ES-I3 (cell line): Measurements from ENCODE around the gene WDR82.

Source experiments
- H3K36me3 ChIP-seq: 2 replicates; pipeline ENCODE4 v1.6.1; 2013; ENCODE audit warnings: mild to moderate bottlenecking, low read length, control low read depth, moderate library complexity; ENCODE audit not compliant: insufficient read depth
- H3K4me1 ChIP-seq: 2 replicates; pipeline ENCODE4 v1.6.1; 2013; ENCODE audit warnings: mild to moderate bottlenecking, control low read depth, low read length; ENCODE audit not compliant: insufficient read depth
- H3K9ac ChIP-seq: 2 replicates; pipeline ENCODE4 v1.6.1; 2013; ENCODE audit warnings: low read depth, mild to moderate bottlenecking, low read length, moderate library complexity
- H3K9me3 ChIP-seq: 2 replicates; pipeline ENCODE4 v1.6.1; 2013; ENCODE audit warnings: mild to moderate bottlenecking, low read length, moderate library complexity; ENCODE audit not compliant: control insufficient read depth, insufficient read depth

WDR82 gene

GRCh38 chr3:52216585-52217408 lies 61.7 kb downstream of the WDR82 start:
- Histone ChIP-seq H3K36me3 (peaks cover 10% of the 10 kb centered on the region; the same call in 1 of the 2 replicates), H3K9ac (no peak overlapping the region), H3K4me1 (peaks cover 5% of the 10 kb centered on the region; the same call in 1 of the 2 replicates), H3K9me3 (no peaks in the 10 kb centered on the region)

GRCh38 chr3:52215351-52215750 lies 63.1 kb downstream of the WDR82 start:
- H3K4me1 ChIP-seq: no peaks in the 10 kb centered on the region
- no peak overlapping the region for H3K9ac ChIP-seq
- H3K9me3 ChIP-seq: no peaks in the 10 kb centered on the region
- H3K36me3 ChIP-seq: peaks cover 19% of the 10 kb centered on the region; the same call in 1 of the 2 replicates

GRCh38 chr3:52213901-52214300 lies 64.5 kb downstream of the WDR82 start:
- no peaks in the 10 kb centered on the region for H3K4me1 ChIP-seq
- H3K36me3 ChIP-seq: peaks cover 28% of the 10 kb centered on the region; the same call in 1 of the 2 replicates
- H3K9me3 ChIP-seq: no peaks in the 10 kb centered on the region
- no peak overlapping the region for H3K9ac ChIP-seq

GRCh38 chr3:52213005-52213404 lies 65.4 kb downstream of the WDR82 start:
- Histone ChIP-seq H3K9ac (no peak overlapping the region), H3K4me1 (no peaks in the 10 kb centered on the region), H3K36me3 (peaks cover 34% of the 10 kb centered on the region; the same call in 1 of the 2 replicates), H3K9me3 (no peaks in the 10 kb centered on the region)

- Histone ChIP-seq H3K9me3 (no peaks in the 10 kb centered on the region), H3K9ac (no peak overlapping the region), H3K36me3 (peaks cover 39% of the 10 kb centered on the region; the same call in 1 of the 2 replicates), H3K4me1 (no peaks in the 10 kb centered on the region)
Measured at GRCh38 chr3:52211268-52211891, 67.1 kb downstream of the WDR82 start.

- H3K9ac ChIP-seq: no peak overlapping the region
- no peaks in the 10 kb centered on the region for H3K4me1 ChIP-seq
- H3K36me3 ChIP-seq: peaks cover 44% of the 10 kb centered on the region
- no peaks in the 10 kb centered on the region for H3K9me3 ChIP-seq
Measured at GRCh38 chr3:52210550-52211046, 67.9 kb downstream of the WDR82 start.

- Histone ChIP-seq H3K9ac (no peak overlapping the region), H3K36me3 (peaks cover 50% of the 10 kb centered on the region), H3K9me3 (no peaks in the 10 kb centered on the region), H3K4me1 (no peaks in the 10 kb centered on the region)
Measured at GRCh38 chr3:52210037-52210436, 68.4 kb downstream of the WDR82 start.

- H3K9ac ChIP-seq: no peak overlapping the region
- H3K4me1 ChIP-seq: no peaks in the 10 kb centered on the region
- peaks cover 58% of the 10 kb centered on the region for H3K36me3 ChIP-seq
- H3K9me3 ChIP-seq: no peaks in the 10 kb centered on the region
Measured at GRCh38 chr3:52208556-52208955, 69.9 kb downstream of the WDR82 start.

- Histone ChIP-seq H3K36me3 (peaks cover 64% of the 10 kb centered on the region), H3K4me1 (no peaks in the 10 kb centered on the region), H3K9ac (no peak overlapping the region), H3K9me3 (no peaks in the 10 kb centered on the region)
Measured at GRCh38 chr3:52205727-52206372, 72.6 kb downstream of the WDR82 start.
